ENCODE results near the gene GCLM.

The GCLM gene

GRCh38 chr1:93846206-93846991, 62.8 kb downstream of the GCLM start:
- FAIRE-seq, result no peak

GRCh38 chr1:93845538-93846205, 63.6 kb downstream of the GCLM start:
- FAIRE-seq, result no peak

- FAIRE-seq, result no peak
Observed at GRCh38 chr1:93844262-93845045, 64.8 kb downstream of the GCLM start.

GRCh38 chr1:93842750-93843500, 66.3 kb downstream of the GCLM start:
- no peak for FAIRE-seq

GRCh38 chr1:93841771-93842170, 67.5 kb downstream of the GCLM start:
- no peak for FAIRE-seq

GRCh38 chr1:93840956-93841482, 68.2 kb downstream of the GCLM start:
- FAIRE-seq, result no peak

- no peak for FAIRE-seq
Observed at GRCh38 chr1:93839753-93840152, 69.5 kb downstream of the GCLM start.

- FAIRE-seq, result no peak
Observed at GRCh38 chr1:93839307-93839706, 69.9 kb downstream of the GCLM start.

GRCh38 chr1:93837961-93838360, 71.3 kb downstream of the GCLM start:
- no peak for FAIRE-seq

All from islet of Langerhans (tissue), 1 donor.